ENCODE data around the gene MCM9.

DNA sequence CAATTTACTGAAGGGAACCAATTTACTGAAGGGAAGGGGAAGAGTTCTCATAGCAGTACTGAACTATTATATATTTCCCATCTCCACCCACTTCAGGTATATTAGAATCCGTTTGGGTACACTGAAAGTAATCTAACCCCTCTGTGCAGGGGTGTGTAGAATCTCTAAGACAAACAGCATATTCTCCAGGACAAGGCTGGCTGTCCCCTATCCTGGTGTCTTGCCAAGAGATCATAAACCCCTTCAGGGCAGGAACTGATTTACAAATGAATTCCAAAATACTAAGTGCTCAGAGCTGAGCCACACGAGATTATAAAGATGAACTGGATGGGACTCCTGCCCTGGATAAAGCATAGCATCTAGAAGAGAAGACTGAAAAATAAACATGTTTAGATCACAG is 31.8 kb downstream of the MCM9 start:
- no peak for TF ChIP-seq CTCF (IDR thresholded peaks at IDR 0.05)
- no peak for TF ChIP-seq POLR2AphosphoS5 (IDR thresholded peaks at IDR 0.05)
- no peak for TF ChIP-seq POLR2A (IDR thresholded peaks at IDR 0.05)
- no peak for TF ChIP-seq EP300 (IDR thresholded peaks at IDR 0.05)
